NCI-H82 (cell line): ENCODE measurements around the gene PDE4B.

ENCODE experiments used
- DNase-seq: peaks from one replicate; lab custom pipeline; 2025; lab: John Stamatoyannopoulos, UW

The PDE4B gene

DNA sequence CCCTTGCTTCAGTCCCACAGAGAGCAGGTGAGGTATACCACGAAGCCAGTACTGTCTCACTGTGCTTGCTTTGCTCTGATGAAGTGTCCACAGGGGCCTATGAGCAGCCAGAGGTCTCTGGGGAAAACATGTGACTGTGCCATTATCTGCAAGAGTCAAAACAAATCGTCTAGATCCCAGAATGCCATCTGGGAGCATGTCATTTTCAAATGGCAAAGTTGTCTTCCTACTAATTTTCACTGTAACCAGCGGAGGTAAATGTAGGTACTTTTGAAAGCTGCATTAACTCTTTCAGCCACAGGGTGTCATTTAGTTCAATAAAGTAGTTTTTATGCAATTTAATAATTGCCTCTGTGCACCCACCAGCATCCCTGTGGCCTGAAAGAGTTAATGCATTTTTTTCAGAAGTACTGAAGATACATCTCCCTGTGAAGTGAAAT lies 567.6 kb downstream of the PDE4B start:
- DNase-seq, result peak; percentile 85

DNA sequence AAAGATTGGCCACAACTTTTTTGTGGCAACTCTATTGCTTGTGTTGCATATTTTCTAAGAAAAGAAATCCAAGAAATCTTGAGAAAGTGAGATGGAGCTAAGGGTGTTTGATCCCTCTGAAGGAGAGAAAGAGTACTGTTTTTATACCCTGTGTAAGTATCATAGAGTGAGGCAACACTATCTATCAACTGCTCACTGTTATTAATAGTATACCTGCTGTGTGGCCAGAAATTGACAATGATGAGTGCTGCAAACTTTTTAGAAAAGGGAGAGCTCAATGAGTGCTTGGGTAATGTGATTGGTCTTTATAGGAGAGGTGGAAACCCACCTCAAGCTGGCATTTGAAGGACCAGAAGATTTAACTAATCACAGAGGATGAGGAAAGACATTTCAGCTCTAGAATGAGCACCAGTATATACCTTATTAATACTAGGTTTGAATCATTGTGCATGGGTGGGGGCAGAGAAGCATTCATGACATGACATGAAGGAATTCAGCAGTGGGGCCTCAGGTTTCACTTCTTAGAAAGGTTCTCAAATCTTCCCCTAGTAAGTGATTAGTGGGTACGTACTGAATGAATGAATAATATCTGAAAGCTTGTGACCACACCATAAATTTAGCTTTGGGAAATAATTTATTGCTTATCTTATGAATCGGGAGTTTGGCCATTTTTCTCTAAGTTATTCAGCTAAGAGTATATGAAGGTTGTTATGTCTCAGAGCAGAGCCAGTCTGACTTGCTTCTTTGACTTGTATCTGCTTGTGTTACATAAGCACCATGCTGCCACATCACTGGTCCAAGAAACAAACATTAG lies 572.1 kb downstream of the PDE4B start:
- no peak for DNase-seq

DNA sequence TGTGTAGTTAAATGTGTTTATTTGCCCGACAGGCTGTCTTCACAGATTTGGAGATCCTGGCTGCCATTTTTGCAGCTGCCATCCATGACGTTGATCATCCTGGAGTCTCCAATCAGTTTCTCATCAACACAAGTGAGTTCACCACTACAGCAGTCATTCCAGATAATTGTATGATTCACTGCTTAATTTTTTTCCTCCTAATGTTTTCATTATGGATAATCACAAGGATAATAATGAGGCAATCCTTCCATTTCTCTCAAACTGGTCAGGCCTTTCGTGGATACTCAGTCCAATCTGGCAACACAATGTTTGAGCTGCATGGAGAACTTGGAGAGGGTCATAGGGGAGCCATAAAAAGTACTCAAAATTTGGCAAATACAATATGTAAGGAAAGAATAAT lies 572.9 kb downstream of the PDE4B start:
- DNase-seq, result no peak

DNA sequence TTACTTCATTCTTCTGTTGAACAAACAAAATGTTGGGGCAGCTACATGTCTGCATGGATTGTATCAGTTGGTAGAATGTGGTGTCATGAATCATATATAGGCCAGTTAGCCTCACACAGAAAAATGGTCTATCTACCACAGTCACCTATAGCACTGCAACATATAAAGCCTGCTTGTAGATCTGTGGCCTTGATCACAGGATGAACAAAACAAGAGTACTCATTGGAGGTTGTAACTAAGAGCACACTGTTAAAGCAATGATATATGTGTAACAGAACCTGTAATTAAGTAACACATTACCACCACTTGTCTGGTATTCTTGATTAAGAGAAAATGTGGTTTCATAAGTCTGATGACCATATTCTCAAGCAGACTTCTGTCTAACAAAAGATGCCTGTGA lies 573.9 kb downstream of the PDE4B start:
- no peak for DNase-seq

GRCh38 chr1:66367369-66367768 lies 574.7 kb downstream of the PDE4B start:
- no peak for DNase-seq

DNA sequence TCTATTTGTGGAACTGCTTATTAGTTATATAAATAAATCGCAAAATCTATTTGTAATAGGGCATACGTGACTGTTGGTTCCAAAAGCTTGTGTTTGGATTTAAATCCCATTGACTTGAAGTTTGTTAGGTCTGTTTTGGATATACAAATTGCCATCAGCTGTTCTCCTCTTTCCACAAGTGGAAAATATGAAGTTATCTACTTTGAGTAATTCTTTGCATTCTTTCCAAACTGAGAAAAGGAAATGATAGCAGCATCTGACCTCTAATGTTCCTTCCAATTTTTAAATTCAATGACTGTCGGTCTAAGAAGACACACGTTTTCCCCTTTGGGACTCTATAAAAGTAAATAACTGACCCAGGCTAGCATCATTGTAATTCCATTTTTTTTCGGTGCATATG lies 575.6 kb downstream of the PDE4B start:
- no peak for DNase-seq

DNA sequence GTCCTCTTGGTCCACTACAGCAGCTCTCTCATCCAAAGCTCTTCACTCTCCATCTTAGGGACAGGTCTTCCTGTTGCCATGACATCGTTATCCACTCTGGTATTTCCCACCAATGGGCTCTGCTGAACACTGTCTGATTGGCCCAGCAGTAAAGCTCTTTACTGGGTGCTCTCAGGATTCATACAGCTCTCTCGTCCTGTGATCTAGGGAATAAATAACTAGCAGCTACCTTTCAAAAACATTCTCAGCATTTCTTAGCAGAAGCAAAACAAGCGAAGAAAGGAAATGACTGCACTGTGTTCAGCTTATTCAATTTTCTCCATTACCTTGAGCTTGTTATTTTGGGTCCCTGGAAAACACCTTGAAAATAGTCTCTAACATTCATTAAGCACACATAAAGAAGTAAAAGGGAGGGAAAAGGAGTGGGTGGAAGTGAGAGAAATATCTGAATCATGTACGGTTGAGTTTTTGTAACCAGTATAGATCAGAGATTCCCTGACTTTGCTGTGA lies 577.8 kb downstream of the PDE4B start:
- DNase-seq, result no peak

DNA sequence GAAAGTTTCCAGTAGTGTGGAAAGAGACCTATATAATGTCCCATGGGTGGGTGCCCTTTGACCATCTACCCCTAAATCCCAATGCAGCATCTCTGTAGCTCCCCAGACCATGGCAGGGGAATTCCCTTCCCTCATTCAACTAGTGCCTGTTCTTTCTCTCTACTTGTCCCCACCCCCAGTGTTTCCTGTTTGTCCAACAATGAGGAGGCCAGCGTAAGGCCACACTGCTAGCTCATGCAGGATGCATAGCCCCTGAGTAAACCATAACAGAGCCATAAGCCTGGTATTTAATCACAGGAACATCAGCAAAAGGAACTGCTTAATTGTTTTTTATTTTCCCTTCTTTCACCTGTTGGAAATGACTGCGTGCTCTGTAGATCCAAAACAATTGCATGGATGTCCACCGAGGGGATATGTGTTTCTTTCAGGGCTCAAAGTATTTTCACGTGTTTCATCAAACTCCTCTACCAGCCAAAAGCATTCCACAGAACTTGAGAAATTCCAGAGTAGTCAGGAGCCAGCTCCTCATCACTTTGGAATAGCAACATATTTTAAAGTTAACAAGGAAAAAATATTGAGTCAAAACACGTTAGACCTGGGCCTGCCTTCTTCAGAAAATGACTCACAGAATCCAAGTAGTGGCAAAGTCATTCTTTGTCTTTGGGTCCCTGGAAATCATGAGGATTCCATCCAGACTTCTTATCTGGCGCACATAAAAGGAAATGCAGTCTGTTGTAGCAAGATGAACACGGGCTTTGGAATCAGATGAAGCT lies 578.7 kb downstream of the PDE4B start:
- no peak for DNase-seq

DNA sequence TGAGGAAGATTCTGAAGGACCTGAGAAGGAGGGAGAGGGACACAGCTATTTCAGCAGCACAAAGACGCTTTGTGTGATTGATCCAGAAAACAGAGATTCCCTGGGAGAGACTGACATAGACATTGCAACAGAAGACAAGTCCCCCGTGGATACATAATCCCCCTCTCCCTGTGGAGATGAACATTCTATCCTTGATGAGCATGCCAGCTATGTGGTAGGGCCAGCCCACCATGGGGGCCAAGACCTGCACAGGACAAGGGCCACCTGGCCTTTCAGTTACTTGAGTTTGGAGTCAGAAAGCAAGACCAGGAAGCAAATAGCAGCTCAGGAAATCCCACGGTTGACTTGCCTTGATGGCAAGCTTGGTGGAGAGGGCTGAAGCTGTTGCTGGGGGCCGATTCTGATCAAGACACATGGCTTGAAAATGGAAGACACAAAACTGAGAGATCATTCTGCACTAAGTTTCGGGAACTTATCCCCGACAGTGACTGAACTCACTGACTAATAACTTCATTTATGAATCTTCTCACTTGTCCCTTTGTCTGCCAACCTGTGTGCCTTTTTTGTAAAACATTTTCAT lies 579.9 kb downstream of the PDE4B start:
- no peak for DNase-seq

- no peak for DNase-seq
Observed at GRCh38 chr1:66373157-66373591, 580.5 kb downstream of the PDE4B start.

DNA sequence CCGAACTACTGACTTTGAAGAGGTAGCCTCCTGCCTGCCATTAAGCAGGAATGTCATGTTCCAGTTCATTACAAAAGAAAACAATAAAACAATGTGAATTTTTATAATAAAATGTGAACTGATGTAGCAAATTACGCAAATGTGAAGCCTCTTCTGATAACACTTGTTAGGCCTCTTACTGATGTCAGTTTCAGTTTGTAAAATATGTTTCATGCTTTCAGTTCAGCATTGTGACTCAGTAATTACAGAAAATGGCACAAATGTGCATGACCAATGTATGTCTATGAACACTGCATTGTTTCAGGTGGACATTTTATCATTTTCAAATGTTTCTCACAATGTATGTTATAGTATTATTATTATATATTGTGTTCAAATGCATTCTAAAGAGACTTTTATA lies 581.5 kb downstream of the PDE4B start:
- no peak for DNase-seq

- no peak for DNase-seq
Observed at GRCh38 chr1:66374561-66375111, 581.9 kb downstream of the PDE4B start.

- DNase-seq, result no peak
Observed at GRCh38 chr1:66375125-66375524, 582.4 kb downstream of the PDE4B start.

DNA sequence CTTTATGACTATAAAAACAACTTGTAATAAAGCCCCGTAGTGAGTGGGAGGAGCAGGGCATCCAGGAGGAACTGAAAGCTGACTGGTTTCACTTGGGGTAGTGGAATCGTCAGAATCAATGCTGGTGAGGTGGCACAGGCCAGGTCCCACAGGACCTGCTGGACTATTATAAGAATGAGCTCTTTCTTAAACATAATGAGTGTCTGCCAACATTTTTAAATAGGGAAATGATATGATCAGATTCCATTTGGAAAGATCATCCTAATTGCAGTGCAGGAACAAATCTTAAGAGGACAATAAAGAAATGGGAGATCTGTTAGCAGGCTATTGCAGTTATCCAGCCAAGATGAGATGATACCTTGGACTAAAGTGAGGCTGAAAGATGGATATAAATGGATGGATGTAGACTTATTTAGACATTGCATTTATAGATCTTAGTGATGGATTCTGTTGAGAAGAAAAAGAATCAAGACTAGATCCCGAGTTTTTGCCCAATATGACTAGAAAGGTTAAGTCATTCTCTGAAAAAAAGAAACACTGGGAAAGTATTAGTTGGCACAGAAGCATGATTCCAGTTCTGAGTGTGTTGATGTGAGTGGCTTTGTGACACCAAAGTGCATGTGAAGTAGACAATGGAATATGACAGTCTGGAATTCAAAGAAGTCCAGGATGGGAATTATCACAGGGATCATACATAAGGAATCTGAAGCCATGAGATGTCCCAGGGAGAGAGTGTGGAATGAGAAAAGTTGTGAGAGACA lies 587.9 kb downstream of the PDE4B start:
- DNase-seq, result no peak

DNA sequence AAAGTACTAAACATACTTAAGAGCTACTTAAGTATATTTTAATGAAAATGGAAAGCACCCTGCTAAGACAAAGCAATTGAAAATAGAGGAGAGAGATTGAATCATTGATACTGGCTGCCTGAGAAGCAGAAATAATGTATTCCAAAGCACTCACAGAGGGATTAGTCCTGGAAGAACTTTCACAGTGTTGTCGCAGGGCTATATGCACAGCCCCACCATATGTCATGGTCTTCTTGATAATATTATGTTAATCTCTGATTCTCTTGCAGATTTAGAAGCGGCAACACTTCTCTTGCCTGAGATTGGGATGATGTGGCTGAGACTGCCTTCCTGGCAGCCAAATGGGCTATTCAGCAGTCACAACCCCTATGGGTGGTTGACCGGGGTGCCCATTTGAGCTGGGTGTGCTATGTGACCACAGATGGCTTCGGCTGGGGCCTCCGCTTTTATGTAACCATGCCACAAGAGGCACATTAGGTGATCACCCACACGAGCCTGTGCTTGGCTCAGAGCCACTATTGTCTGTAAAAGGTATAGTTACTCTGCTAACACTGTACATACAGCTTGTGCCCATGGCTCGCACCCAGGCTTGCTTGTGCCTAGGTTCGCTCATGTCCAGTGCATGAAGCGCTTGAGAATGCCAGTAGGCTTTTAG lies 589.1 kb downstream of the PDE4B start:
- DNase-seq, result peak; percentile 98

DNA sequence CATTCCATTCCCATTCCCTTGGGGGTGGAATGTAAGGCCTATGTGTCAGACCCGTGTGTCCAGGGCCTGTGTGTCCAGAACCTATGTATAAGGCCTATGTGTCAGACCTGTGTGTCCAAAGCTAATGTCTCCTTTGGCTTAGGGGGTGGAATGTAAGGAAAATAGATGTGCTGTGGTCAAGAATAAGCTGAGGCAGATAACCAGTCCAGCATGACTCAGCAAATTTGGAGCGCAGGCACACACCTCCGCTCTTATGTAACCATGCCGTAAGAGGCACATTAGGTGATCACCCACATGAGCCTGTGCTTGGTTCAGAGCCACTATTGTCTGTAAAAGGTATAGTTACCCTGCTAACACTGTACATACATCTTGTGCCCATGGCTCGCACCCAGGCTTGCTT lies 590.5 kb downstream of the PDE4B start:
- peak; percentile 54 for DNase-seq

DNA sequence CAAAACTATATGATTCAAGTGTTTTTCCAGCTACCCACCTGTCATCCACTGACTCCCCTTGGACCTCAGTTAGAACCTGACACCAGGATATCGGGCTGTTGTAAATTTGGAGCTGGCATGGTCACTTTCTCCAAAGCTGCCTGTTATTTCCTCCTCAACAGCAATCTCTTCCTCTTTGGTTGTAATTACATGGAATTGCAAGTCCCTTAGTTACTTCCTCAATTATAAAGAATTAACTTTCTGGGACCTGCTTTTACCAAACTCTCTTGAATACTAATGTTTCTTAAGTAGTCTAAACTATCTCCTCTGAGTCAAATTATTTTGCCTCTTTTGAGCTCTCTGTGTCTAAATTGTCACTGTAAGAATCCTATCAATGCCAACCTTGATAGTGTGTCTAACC lies 590.9 kb downstream of the PDE4B start:
- no peak for DNase-seq

DNA sequence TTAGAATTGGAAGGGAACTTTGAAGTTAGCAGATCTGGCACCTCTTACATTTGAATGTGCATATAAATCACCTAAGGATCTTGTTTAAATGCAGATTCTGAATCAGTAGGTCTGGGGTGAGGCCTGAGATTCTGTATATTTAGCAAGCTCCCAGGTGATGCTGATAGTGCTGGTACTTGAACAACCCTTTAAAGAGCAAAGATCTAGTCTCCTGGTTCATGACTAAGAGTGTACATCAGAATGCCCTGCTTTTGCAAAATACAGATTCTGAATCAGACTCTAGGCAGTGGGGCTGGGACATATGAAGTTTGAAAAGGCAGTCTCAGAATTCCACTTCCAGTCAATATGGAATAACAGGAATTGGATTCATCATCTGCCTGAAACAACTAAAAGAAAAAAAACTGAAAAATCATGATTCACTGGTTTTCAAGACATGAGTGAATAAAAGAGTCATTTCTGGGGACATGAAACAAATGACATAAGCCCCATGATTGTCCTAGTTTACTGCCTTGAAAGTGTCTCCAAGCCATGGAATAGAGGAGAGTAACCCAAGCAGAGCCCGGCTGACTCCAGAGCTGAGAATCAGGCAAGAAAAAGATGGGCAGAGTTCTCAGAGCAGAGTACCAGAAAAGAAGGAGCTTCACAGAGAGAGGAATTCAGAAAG lies 591.7 kb downstream of the PDE4B start:
- DNase-seq, result no peak

- no peak for DNase-seq
Observed at GRCh38 chr1:66386712-66387111, 594.0 kb downstream of the PDE4B start.

- DNase-seq, result no peak
Observed at GRCh38 chr1:66388913-66389312, 596.2 kb downstream of the PDE4B start.
